Endometrium (tissue), 2 donors: ENCODE measurements around the gene GRIP1.

Experiments used
- FAIRE-seq: peaks from 2 replicates; lab custom pipeline; 2012; peaks lifted over from hg19 to GRCh38; lab: Jason Lieb, UNC
- donor health status: control.
- donor health status: control.

The GRIP1 gene

DNA sequence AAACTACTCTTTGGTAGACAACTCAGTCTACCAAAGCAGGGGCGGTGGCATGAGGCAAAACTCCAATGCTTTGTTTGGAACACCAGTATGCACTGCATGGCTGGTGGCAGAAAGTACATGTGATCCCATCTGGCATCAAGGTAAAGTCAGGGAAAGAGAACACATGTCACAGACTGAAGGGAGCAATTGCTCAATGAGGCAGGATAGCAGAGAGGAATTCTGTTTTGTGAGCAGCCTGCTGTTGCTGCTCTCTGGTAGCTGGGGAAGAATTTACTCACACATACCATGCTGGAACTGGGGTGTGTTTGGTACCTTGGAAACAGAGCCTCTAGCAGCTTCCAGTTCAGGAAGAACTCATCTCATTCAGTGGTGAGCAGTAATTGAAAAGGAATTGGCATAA lies 291.8 kb downstream of the GRIP1 start:
- no peak for FAIRE-seq

DNA sequence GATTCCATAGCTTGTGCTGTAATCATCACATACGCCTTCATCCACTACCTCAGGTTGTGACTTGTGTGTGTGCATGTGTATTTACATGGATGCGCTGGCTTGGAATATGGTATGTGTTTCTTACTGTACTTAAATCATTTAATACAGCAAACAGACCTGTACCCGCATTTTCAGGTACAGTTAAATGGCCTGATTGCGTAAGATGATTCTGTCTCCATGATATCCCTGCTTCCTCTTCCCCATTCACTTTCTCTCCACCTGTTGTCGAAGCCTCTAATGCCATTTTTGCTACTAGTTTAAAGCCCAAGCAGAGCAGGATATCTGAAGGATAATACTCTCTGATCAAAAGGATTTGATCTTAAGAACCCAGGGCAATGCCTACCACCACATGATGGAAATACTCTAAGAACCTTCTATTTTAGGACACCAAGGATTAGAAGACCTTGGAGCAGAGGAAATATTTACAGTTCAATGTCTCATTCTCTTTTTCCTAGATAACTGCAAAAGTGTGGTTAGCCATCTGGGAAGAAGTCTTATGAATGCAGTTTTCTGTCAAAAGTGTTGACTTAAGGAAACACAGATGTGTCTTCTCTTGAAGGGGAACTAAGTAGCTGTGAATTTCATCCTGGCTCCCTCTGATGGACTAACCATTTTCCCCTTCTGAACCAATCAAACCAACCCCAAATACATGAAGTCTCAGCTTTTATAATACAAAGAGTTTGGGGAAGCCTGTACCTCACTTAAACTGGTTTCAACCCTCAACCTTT lies 297.9 kb downstream of the GRIP1 start:
- no peak for FAIRE-seq

DNA sequence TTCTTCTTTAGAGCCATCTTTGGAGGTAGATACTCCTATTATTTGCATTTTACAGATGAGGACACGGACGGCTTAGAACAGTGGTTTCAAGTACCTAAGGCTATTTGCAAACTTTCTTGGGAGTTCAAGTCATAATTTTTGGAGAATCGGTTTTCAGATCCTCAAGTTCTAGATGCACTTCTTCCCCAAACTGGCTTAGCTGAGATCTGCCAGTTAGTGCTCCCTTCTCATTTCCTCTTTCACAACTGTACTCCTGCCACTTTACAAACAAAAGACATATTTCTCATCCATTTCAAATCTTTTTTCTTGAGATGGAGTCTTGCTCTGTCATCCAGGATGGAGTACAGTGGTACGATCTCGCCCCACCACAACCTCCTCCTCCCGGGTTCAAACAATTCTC lies 299.3 kb downstream of the GRIP1 start:
- FAIRE-seq, result no peak

DNA sequence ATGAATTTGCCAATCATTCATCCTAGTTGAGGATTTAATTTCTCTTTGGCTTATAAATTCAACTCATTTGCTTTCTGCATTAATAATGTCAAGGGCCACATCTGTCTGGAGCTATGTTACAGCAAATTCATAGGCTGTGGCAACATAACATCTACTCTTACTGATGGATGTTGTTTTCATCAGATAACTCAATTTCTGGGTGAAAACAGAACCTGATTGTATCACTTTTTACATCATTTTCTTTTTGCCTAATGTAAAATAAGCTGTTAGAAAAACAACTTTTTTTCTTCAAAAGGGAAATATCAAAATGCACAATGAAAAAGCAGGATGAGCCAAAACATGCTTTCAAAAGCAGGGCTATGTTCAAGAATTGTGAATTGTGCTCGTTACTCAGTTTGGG lies 303.3 kb downstream of the GRIP1 start:
- FAIRE-seq, result no peak

DNA sequence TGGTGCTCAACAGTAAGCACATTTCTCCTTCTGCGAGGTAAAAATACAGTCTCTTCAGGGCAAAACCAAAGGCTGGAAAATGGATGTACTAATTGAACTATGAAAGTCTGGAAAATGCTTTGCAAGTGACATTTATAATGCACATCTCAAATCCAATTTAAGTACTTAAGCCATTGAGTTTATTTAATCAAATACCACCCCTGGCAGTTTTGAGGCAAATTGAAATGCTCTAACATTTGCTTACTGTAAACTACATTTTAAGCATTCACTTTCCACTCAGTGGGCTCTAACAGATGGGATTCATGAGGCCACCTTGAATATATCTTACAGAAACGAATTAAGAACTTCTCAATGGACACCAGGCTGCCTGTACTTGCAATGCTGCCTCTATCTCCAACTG lies 306.9 kb downstream of the GRIP1 start:
- no peak for FAIRE-seq

DNA sequence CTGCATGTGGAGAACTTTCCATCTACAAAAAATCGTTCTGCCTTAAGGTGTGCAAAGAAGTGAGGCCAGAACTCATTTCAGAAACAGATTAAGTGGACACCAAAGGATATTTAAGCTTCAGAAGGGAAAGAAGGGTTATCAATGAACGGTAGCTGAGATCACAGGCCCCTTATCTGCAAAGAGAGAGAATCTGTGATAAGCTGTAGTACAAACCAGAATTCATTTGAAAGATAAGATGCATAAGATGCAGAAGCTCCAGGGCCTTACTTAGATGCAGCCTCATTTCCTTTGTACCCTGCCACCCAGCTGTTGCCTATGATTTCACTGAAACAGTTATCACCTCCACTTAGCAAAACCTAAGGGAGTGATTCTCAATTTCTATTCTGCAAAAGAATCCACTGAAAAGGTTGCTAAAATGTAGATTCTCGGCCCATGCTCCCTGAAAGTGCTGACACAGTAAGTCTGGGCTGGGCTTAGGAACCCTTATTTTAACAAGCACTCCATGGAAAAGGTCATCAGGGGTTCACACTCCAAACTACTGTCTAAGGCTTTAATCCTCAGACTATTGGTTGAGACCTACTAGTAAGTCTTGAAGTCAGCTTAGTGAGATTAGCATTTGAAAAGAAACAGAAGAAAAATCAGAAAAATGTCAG lies 311.7 kb downstream of the GRIP1 start:
- FAIRE-seq, result no peak

DNA sequence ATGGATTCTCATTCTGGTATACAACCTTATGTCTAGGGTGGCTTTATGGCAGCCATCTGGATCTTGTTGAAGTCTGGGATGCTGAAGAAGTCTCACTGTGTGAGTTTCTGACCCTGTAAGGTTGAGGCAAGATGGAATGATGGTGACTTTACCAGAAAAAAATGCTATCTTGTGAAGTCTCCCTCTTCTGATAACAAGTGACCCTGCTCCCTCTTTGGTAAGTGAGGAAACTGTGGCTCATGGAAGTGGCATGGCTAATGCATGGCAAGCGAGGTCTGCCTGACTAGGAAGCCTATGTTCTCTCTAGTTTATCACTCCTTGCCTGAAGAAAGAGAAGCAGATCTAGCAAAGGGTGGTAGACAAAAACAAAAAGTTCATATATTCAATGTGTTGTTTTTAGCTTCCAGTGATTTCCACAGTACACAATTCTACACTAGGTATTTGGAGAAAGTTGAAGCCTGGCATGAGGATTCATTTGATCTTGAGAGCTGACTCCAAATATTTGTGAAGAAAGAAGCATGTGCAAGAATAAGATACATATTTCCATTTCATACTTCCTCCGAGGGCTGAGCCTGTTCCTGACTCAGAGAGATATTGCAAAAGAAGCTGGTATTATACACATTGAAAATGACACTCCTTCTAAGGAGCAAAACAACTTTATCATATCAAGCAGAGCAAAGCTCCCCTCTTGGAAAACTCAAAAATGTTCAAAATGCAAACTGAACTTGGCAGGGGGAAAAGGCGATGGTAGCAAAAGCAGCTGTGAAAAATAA lies 313.0 kb downstream of the GRIP1 start:
- FAIRE-seq, result no peak

DNA sequence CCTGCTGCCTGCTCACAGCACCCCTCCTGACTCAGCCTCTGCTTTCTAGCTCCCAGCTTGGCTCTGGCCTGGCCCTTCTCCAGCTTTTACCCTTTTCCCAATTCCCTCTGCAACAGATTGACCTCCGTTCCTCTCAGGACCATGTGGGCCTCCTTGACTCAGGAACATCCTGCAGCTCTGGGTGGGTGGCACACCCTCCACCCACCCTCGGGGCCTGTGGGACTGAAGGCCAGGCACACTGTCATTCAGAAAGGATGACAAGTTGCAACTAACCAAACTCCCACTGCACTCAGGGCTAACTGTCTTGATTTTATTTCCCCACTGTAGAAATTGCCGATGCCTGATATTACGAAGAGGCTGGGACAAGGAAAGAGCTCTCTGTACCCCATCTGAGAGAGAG lies 317.2 kb downstream of the GRIP1 start:
- FAIRE-seq, result no peak

DNA sequence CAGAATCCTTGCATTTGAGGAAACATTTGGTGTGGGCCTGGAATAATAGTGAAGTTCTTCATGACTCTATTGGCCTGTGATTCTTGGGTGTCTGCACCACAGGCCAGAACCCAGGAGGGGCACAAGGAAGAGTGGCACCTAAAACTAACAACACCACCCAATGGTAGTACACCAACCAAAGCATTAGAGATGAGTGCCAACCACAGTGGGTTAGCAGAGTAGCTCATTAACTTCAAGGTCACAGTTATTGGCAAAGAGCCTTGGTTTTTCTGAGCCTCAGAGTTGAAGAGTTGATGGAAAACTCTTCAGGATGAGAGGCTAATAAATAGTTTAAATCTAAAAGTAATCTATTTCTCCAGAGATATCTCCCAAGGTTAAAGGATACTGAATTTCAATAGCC lies 319.6 kb downstream of the GRIP1 start:
- no peak for FAIRE-seq

DNA sequence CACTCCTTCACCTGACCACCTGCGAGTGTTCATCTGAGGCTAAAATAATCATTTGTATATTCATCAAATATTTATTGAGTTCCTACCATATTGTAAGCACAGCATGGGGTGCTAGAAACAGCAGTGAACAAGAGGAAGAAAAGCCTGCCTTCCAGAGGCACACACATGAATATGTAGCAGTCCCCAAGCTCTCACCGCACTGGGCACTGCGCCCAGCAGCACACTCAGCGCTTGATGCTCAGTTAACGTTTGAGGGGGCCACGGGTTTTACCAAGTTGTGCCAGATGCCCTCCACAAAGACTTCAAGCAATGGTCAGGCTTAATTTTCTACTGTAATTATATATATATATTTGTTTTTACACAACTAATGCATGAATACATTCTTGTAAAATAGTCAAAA lies 324.6 kb downstream of the GRIP1 start:
- FAIRE-seq, result no peak

DNA sequence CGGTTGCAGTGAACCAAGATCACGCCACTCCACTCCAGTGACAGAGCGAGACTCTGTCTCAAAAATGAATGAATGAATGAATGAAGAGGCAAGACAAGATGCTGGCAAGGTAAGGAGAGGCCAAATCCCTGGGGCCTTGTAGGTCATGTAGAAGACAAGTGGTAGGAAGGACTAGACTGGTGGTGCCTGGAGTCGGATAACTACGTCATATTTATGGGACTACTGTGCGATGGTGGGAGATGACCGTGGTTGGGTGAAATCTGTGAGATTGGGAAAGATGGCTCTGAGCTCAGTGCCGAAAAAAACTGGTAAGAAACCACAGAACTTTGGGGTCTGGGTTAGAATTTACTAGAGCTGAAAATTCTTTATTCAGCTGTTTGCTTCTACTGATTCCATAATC lies 326.0 kb downstream of the GRIP1 start:
- FAIRE-seq, result no peak

DNA sequence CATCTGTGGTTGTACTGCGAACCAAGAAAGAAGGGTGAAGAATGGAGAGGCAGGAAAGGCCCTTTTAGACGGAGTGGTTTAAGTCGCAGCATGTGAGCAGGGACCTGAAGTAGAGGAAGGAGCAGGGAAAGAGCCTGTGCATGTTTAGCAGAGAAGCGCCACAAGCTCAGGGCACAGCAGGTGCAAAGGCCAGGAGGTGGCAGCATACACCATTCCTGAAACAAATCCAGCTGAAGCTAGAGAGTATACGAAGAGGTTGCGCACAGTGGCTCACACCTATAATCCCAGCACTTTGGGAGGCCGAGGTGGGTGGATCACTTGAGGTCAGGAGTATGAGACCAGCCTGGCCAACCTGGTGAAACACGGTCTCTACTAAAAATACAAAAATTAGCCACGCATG lies 326.7 kb downstream of the GRIP1 start:
- FAIRE-seq, result no peak

DNA sequence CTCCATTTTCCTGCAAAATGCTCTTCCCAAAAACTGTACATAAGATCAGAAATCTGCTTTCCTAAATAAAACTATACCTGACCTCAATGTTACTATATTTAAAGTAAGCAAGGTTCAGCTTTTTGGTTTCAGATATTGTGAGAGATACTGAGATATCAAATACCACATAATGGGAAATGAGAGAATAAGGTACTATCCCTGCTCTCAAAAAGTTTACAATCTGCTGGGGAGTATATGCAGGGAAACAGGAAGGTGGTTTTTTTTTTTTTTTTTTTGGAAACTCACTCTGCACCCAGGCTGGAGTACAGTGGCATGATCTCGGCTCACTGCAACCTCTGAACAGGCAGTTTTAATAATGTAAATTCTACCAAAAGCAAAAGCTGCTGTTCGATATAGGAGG lies 327.6 kb downstream of the GRIP1 start:
- FAIRE-seq, result no peak

DNA sequence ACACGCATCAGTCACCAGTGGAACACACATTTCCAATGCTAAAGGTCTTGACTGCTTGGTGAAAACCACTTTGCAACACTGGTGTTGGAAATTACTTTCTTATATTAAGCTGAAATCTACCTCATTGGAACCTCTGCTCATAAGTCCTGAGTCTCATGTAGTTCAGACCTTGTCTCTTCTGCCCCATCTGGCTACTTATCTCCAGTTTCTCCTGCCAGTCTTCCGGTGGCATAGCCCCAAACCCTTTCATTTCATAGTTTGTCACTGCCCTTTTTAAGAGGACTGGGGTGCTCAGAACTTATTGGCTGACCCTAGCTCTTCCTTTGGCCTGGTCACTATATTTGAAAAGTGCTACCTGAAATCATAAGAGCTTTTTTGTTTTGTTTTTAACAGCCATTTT lies 332.9 kb downstream of the GRIP1 start:
- FAIRE-seq, result no peak

DNA sequence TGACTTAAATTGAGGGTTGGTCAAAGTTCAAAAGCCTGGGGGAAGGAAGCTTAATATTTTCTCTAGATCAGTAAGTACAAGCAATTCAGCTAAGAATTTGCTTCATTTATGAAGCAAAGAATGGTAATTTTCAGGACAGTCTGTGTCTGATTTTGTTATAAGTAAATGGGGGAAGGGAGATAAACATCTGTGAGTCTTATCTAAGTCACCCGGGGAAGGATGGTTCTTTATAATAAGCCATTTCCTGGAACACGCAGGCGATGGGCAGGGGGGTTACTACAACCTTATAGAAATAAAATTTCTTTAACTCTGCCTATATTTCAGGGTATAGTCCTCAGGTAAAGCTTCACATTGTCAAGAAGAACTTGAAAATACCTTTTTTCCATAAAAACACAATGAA lies 333.7 kb downstream of the GRIP1 start:
- FAIRE-seq, result no peak

DNA sequence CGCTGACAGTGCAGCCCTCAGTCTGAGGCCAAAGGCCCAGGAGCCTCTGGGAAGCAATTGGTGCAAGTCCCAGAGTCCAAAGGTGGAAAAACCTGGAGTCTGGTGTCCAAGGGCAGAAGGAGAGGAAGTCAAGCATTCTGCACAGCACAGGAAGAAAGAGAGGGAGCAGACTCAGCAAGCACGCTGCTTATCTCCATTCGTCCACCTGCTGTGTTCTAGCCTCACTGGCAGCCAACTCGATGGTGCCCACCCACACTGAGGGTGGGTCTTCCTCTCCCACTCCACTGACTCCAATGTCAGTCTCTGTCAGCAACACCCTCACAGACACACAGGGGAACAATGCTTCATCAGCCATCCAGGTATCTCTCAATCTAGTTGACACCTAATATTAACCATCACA lies 337.8 kb downstream of the GRIP1 start:
- FAIRE-seq, result no peak

DNA sequence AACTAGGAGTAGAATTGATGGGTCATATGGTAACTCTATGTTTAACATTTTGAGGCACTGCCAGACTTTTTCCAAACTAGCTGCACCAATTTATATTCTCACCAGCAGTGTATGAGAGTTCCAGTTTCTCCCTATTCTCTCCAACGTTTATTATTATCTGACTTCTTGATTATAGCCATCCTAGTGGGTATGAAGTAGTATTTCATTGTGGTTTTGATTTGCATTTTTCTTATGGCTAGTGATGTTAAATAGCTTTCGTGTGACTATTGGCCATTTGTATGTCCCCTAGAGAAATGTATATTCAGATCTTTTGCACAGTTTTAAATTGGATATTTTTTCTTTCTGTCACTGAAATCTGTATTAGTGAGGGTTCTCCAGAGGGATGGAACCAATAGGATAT lies 338.7 kb downstream of the GRIP1 start:
- FAIRE-seq, result no peak

DNA sequence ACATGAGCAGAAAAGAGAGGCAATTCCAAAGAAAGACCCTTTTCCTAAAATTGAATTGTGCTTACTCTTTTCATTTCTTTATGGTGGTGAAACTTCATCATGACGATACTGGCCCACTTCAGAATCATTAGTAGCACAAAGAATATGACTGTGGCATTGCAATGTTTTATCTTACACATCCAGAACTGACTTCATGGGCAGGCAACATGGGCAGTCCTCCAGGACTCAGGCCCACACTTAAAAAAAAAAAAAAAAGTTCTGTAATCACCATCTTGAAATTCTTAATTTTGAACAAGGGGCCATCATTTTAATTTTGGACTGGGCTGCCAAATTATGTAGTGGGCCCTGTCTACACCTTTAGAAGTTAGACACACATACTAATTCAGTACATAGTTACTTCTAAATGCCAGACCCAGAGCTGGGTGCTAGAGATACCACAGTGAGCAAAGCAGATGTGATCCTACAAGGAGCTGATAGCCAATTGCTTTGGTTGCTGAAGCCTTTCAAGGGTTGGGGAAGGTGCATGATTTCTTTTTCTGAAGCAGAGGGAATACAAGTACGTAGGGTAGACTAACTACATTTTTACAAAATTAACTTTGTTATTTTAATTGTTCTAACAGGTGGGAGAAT lies 341.4 kb downstream of the GRIP1 start:
- no peak for FAIRE-seq

DNA sequence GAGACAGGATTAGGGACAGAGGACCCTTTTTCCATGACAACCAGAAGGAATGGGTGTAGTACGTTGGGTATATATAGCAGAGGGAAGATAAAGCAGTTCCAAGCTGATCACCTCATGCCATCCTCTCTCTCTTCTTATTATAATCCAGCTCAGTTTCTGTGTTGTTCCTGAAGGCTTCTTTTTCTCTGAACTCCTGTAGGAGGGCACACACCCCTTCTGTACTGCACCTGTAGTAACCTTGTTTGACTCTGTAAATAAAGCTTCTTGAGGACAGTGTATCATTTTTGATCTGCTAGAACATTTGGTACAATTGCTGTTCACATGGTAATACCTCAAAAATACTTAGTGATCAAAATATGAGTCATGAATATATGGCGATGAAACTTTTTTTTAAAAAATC lies 343.1 kb downstream of the GRIP1 start:
- FAIRE-seq, result no peak

DNA sequence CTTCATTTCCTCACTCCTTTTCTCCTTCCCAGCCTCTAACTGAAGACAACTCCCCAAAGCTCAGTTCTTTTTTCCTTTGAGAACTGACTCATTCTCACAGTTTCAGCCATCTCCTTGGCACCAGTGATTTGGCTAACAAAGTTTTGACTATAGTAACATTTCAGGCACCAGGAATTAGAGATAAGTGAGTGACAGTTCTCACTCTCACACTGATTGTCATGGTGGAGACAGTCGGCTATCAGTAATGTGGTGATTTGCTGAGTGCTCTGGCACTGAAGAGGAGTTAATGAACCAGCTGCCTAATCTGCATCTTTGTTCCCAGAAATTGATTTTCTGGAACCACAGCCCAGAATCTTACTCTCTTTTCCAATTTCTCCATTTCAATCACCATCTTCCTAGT lies 347.1 kb downstream of the GRIP1 start:
- FAIRE-seq, result no peak

DNA sequence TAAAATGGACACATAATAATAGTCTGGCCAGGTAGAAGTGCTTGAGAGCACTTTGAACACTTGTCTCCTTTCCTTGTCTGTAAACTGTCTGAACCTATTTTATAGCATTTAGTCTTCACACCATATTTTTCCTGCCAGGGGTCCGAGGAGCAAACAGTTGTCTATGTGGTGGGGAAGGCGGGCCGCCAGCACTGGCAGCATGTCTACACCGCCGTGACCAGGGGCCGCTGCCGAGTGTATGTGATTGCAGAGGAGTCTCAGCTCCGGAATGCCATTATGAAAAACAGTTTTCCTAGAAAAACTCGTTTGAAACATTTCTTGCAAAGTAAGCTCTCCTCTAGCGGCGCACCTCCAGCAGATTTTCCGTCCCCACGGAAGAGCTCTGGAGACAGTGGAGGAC lies 347.9 kb downstream of the GRIP1 start:
- no peak for FAIRE-seq

DNA sequence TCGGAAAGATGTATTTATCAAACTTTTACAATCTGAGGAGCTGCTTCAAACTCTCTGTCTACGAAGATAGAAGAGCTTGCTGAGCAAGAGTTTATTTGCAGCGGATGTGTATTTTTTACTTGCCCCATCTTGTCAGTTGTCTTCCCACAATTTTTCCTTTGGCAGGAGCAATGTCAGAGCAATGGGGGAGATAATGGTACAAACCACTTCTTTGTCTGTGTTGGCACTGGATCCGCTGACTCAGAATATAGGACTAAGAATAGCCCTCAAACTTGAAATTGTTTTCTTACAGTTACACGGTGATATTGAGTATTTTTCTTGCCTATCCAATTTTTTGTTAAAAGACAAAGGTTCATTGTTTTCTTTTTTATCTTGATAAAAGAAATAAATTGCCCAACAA lies 348.9 kb downstream of the GRIP1 start:
- no peak for FAIRE-seq

DNA sequence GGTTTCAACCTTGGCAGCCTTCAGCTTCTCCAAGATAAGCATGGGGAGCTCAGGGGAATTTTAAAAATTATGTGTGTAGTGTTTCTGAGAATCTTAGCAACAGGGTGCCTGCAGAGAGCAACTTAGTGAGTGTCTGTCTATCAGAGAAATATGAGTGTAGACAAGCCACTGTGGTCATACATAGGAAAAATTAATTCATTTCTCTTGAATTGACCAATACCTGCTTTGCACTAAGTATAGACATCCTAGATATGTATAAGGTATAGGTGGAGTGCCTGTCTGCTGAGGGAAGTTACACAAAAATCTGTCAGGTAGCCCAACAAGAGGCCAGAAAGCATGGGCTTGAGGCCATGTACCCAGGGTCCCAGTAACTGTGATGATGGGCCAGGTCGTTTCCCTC lies 355.9 kb downstream of the GRIP1 start:
- no peak for FAIRE-seq
